Measurements from ENCODE around the gene RANBP10.

The RANBP10 gene

DNA sequence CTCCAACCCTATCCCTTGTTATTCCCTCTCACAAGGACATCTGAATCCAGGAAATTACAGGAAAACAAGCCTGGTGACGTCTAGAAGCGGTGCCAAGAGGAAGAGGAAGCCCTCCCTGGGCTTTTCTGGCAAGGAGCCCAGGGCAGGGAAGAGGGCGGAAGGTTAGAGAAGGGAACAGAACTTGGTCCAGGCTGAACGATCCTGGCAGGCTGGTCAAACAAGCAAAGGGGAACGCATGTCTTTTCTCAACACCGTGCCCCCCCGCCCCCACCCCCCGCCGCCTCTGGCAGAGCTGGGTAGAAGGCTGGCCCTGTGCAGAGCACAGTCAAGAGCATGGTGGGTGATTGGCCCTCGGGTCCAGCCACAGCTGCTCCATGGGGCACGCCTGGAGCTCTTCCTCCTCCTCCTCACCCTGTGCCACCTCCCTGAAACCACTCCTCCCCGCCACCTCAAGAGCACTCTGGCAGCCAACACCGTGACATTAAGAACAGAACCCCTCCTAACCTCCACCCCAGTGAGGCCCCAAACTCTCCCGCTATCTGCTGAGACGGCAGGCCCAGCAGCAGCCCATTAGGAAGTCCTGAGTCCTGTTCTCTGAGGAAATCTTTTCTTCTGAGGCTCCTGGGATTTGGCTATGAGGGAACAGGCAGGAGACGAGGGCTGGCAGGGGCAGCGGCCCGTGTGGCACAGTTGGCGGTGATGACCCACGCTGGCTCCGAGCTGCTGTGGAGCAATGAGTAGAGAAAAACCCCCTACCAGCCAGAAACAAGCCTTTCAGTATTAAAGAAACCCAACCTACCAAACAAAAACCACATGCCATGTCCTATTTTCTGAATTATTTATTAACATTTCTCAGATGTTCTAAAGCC is 132.4 kb downstream of the RANBP10 start:
- no peak for DNase-seq
